Measurements from ENCODE around the gene FARP2.

GRCh38 chr2:241485172-241485911 is 129.3 kb downstream of the FARP2 start:
- TF ChIP-seq CTCF (conservative IDR thresholded peaks at IDR 0.05 in 1 of 2, IDR thresholded peaks at IDR 0.05 in 1 of 2; ENCODE audit: extremely low read depth in 1 of 2, insufficient read depth in 1 of 2, low read depth in 1 of 2, low read length in 2 of 2) (no peak), EZH2 (IDR thresholded peaks at IDR 0.05; ENCODE audit: borderline replicate concordance, low read length) (no peak)
